SK-N-SH treated with all-trans-retinoic acid at 6 μM for 48 hours (cell line): ENCODE results near the gene EPB42.

Experiments used
- ATAC-seq: fragments of 200-7000 bp; cut with Tn5 transposase; 3 replicates; pipeline ENCODE4 v1.9.1; 2020; ENCODE audit warnings: mild to moderate bottlenecking, moderate library complexity
- ARNTL ChIP-seq: fragments of 450-650 bp; formaldehyde crosslinking; IDR thresholded peaks from 2 replicates; pipeline ENCODE4 v1.5.0; 2020; ENCODE audit warnings: low read depth, mild to moderate bottlenecking, moderate library complexity, borderline replicate concordance
- BACH2 ChIP-seq: fragments of 250-450 bp; sonication (Bioruptor Pico); IDR thresholded peaks from 2 replicates; pipeline ENCODE4 v1.9.0; 2021; ENCODE audit warnings: mild to moderate bottlenecking, borderline replicate concordance
- CSDC2 ChIP-seq: fragments of 250-450 bp; sonication (Bioruptor Pico); IDR thresholded peaks from 2 replicates; pipeline ENCODE4 v1.5.0; 2020; ENCODE audit warnings: mild to moderate bottlenecking, moderate library complexity
- GLIS3 ChIP-seq: fragments of 250-450 bp; sonication (Bioruptor Pico); IDR thresholded peaks from 2 replicates; pipeline ENCODE4 v1.5.0; 2020; ENCODE audit warnings: mild to moderate bottlenecking, moderate library complexity
- ISL1 ChIP-seq: fragments of 250-450 bp; sonication (Bioruptor Pico); IDR thresholded peaks from 2 replicates; pipeline ENCODE4 v2.1.2; 2022; ENCODE audit warnings: mild to moderate bottlenecking, moderate library complexity
- PPARA ChIP-seq: fragments of 250-450 bp; sonication (Bioruptor Pico); IDR thresholded peaks from 2 replicates; pipeline ENCODE4 v1.5.0; 2020; ENCODE audit warnings: mild to moderate bottlenecking, borderline replicate concordance
- RARB ChIP-seq: fragments of 250-450 bp; sonication (Bioruptor Pico); IDR thresholded peaks from 2 replicates; pipeline ENCODE4 v1.8.0; 2021; ENCODE audit warnings: mild to moderate bottlenecking, moderate library complexity
- SNAI2 ChIP-seq: fragments of 250-450 bp; sonication (Bioruptor Pico); IDR thresholded peaks from 2 replicates; pipeline ENCODE4 v1.5.0; 2020; ENCODE audit warnings: mild to moderate bottlenecking, moderate library complexity
- TCF4 ChIP-seq: fragments of 250-450 bp; sonication (Bioruptor Pico); IDR thresholded peaks from 2 replicates; pipeline ENCODE4 v1.8.0; 2021; ENCODE audit warnings: mild to moderate bottlenecking, moderate library complexity, borderline replicate concordance
- TOX ChIP-seq: fragments of 250-450 bp; sonication (Bioruptor Pico); IDR thresholded peaks from 2 replicates; pipeline ENCODE4 v1.8.0; 2021; ENCODE audit warnings: mild to moderate bottlenecking, moderate library complexity, borderline replicate concordance
- ZC3H10 ChIP-seq: fragments of 250-450 bp; sonication (Bioruptor Pico); IDR thresholded peaks from 2 replicates; pipeline ENCODE4 v1.5.1; 2021; ENCODE audit warnings: mild to moderate bottlenecking, moderate library complexity
- ZFP3 ChIP-seq: fragments of 250-450 bp; sonication (Bioruptor Pico); IDR thresholded peaks from 2 replicates; pipeline ENCODE4 v1.5.0; 2020; ENCODE audit warnings: mild to moderate bottlenecking, moderate library complexity
- ZFP30 ChIP-seq: fragments of 450-650 bp; formaldehyde crosslinking; IDR thresholded peaks from 2 replicates; pipeline ENCODE4 v1.5.0; 2022; ENCODE audit warnings: mild to moderate bottlenecking, moderate library complexity
- TF ChIP-seq, protein P1 (sequence below): fragments of 250-450 bp; sonication (Bioruptor Pico); IDR thresholded peaks from 2 replicates; pipeline ENCODE4 v1.8.0; 2021; ENCODE audit warnings: low read depth, mild to moderate bottlenecking, moderate library complexity, borderline replicate concordance
- TF ChIP-seq, protein P2 (sequence below): fragments of 250-450 bp; sonication (Bioruptor Pico); IDR thresholded peaks from 2 replicates; pipeline ENCODE4 v1.8.0; 2020; ENCODE audit warnings: mild to moderate bottlenecking, moderate library complexity, borderline replicate concordance
- TF ChIP-seq, protein P3 (sequence below): fragments of 250-450 bp; sonication (Bioruptor Pico); IDR thresholded peaks from 2 replicates; pipeline ENCODE4 v1.5.0; 2020; ENCODE audit warnings: mild to moderate bottlenecking, moderate library complexity
- TF ChIP-seq, protein P4 (sequence below): fragments of 250-450 bp; sonication (Bioruptor Pico); IDR thresholded peaks from 2 replicates; pipeline ENCODE4 v1.5.1; 2021; ENCODE audit warnings: mild to moderate bottlenecking, moderate library complexity

EPB42 gene

DNA sequence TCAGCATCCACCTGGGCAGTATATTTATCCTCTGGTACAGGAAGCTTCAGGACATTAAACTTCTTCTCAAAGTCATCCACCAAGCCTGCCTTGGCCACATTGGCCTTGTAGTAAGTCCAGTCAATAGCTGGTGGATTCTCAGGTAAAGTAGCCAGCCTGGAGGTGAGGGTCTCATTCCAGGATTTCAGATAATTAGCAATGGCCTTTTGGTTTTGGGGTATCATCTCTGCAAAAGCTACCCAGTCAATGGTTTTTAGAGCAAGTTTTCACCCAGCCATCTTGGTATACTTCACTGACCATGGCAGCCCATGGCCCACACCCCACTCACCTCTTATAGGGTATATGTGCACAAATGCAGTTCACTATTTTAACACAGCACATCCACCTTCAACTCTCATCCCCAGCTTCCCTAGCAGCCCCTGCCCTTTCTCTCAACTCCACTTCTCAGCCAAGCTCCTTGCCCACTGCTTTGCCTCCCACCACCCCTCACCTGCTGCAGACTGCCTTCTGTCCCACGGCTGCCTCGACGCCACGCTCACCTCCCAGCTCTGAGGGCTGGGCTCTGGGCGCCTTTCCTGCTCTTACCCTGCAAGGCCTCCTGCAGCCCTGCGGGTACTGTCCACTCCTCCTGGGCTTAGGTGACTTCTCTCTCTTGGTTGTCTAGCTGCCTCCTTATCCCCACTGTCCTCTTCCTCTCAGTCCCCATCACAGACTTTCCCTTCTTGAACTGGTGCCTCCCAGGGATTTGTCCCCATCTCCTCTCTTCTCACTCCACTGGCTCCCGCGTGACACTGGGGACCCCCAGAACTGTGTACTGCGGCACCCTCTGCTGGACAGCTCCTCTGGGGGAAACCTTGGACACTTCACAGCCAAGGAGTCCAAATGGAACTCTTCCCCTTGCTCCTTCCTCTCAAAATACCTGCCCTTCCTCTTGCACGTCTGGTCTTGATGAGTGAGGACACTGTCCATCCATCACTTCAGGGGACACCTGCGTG is 47.6 kb upstream of the EPB42 start (continued):
- no peak for TF ChIP-seq BACH2 (CRISPR knock-in tag)
- TF ChIP-seq, protein P1, sequence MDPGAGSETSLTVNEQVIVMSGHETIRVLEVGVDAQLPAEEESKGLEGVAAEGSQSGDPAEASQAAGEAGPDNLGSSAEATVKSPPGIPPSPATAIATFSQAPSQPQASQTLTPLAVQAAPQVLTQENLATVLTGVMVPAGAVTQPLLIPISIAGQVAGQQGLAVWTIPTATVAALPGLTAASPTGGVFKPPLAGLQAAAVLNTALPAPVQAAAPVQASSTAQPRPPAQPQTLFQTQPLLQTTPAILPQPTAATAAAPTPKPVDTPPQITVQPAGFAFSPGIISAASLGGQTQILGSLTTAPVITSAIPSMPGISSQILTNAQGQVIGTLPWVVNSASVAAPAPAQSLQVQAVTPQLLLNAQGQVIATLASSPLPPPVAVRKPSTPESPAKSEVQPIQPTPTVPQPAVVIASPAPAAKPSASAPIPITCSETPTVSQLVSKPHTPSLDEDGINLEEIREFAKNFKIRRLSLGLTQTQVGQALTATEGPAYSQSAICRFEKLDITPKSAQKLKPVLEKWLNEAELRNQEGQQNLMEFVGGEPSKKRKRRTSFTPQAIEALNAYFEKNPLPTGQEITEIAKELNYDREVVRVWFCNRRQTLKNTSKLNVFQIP (CRISPR knock-in tag) = no peak

DNA sequence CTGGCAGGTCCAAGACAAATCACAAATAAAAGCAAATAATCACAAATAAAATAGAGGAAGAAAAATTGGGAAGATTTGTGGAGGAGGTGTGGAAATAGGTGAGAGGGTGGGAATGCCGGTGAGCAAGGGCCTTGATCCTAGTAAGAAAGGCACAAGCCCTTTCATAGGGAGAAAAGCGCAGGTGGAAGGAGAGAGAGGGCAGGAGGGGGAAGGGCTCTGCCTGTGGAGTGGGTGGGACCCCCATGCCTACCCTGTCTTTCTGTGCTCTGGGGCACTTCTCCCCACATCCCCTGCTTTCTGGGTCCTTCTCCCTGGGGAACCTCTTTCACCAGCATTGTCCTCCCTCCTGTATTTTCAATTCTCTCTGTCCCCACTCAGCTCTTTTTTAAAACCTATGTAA is 46.6 kb upstream of the EPB42 start:
- ATAC-seq = no peak
- TF ChIP-seq BACH2 (CRISPR knock-in tag) (no peak), TOX (CRISPR knock-in tag) (no peak), ZC3H10 (CRISPR knock-in tag) (no peak), ZFP30 (CRISPR knock-in tag) (no peak), TCF4 (CRISPR knock-in tag) (no peak), ISL1 (CRISPR knock-in tag) (no peak), SNAI2 (CRISPR knock-in tag) (no peak), GLIS3 (CRISPR knock-in tag) (no peak), ZFP3 (CRISPR knock-in tag) (no peak), CSDC2 (CRISPR knock-in tag) (no peak)
- TF ChIP-seq, protein P2, sequence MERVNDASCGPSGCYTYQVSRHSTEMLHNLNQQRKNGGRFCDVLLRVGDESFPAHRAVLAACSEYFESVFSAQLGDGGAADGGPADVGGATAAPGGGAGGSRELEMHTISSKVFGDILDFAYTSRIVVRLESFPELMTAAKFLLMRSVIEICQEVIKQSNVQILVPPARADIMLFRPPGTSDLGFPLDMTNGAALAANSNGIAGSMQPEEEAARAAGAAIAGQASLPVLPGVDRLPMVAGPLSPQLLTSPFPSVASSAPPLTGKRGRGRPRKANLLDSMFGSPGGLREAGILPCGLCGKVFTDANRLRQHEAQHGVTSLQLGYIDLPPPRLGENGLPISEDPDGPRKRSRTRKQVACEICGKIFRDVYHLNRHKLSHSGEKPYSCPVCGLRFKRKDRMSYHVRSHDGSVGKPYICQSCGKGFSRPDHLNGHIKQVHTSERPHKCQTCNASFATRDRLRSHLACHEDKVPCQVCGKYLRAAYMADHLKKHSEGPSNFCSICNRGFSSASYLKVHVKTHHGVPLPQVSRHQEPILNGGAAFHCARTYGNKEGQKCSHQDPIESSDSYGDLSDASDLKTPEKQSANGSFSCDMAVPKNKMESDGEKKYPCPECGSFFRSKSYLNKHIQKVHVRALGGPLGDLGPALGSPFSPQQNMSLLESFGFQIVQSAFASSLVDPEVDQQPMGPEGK (CRISPR knock-in tag) = no peak
- TF ChIP-seq, protein P3, sequence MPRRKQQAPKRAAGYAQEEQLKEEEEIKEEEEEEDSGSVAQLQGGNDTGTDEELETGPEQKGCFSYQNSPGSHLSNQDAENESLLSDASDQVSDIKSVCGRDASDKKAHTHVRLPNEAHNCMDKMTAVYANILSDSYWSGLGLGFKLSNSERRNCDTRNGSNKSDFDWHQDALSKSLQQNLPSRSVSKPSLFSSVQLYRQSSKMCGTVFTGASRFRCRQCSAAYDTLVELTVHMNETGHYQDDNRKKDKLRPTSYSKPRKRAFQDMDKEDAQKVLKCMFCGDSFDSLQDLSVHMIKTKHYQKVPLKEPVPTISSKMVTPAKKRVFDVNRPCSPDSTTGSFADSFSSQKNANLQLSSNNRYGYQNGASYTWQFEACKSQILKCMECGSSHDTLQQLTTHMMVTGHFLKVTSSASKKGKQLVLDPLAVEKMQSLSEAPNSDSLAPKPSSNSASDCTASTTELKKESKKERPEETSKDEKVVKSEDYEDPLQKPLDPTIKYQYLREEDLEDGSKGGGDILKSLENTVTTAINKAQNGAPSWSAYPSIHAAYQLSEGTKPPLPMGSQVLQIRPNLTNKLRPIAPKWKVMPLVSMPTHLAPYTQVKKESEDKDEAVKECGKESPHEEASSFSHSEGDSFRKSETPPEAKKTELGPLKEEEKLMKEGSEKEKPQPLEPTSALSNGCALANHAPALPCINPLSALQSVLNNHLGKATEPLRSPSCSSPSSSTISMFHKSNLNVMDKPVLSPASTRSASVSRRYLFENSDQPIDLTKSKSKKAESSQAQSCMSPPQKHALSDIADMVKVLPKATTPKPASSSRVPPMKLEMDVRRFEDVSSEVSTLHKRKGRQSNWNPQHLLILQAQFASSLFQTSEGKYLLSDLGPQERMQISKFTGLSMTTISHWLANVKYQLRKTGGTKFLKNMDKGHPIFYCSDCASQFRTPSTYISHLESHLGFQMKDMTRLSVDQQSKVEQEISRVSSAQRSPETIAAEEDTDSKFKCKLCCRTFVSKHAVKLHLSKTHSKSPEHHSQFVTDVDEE (CRISPR knock-in tag) = no peak
- TF ChIP-seq, protein P1 (CRISPR knock-in tag) = no peak
- TF ChIP-seq, protein P4, sequence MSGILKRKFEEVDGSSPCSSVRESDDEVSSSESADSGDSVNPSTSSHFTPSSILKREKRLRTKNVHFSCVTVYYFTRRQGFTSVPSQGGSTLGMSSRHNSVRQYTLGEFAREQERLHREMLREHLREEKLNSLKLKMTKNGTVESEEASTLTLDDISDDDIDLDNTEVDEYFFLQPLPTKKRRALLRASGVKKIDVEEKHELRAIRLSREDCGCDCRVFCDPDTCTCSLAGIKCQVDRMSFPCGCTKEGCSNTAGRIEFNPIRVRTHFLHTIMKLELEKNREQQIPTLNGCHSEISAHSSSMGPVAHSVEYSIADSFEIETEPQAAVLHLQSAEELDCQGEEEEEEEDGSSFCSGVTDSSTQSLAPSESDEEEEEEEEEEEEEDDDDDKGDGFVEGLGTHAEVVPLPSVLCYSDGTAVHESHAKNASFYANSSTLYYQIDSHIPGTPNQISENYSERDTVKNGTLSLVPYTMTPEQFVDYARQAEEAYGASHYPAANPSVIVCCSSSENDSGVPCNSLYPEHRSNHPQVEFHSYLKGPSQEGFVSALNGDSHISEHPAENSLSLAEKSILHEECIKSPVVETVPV = no peak

DNA sequence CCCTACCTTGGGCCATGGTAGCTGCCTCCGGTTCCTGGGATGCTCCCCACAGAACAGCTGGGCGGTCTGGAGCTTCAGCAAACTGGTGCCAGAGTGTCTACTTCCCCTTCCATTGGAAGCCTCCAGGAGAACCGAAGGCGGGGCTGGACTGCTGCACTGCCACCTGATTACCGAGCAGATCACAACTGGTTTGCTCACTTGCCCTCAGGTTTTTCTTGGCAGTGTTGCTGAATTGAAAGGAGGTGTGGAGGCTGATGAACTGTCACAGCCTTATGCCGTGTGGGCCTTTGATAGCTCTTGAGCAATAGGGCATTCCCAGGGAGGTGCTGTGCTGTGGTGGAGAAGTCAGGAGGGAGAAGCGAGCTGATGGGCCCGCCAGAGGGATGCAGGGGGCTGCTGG is 46.0 kb upstream of the EPB42 start, which contains the start of gene TGM5:
TGM5 (minus strand) TSS at position 95 of the 400 bp plus-strand sequence; CDS start at position 16, 79 bp downstream.
- no peak for ATAC-seq

DNA sequence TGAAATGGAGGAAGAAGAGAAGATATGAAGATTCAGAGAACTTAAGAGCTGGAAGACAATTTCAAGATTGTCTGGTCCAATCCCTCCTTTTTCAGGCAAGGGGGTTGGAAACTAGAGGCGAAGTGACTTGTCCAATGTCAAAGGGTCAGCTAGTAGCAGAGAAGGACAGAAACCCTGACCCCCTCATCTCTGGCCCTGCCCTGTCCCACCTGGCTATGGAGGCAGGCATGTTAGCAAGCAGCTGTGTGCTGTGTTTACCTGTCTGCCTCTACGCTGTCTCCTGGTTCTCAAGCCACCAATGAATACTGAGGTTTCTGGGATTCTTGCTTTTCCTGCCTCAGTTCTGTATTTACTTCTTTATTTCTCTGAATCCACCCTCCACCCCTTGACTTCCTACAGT is 45.6 kb upstream of the EPB42 start:
- TF ChIP-seq CSDC2 (CRISPR knock-in tag) (no peak), ARNTL (CRISPR knock-in tag) (no peak), ZFP3 (CRISPR knock-in tag) (no peak), TOX (CRISPR knock-in tag) (no peak), PPARA (CRISPR knock-in tag) (no peak), ZC3H10 (CRISPR knock-in tag) (no peak), SNAI2 (CRISPR knock-in tag) (no peak), RARB (CRISPR knock-in tag) (no peak)
- TF ChIP-seq, protein P2 (CRISPR knock-in tag) = no peak
- TF ChIP-seq, protein P1 (CRISPR knock-in tag) = no peak
- TF ChIP-seq, protein P4 = no peak
- no peak for ATAC-seq

More for the DNA sequence above, 46.0 kb upstream of the EPB42 start, which contains the start of gene TGM5:
- TF ChIP-seq ISL1 (CRISPR knock-in tag) = no peak
- no peak for TF ChIP-seq ZC3H10 (CRISPR knock-in tag)
- TF ChIP-seq GLIS3 (CRISPR knock-in tag) = no peak
